WTC11 (cell line): Measurements from ENCODE around the gene ZFPL1.

Experiments used
- CREM ChIP-seq: sonication (generic); formaldehyde crosslinking; IDR thresholded peaks from 2 replicates; pipeline ENCODE4 v1.8.1; 2022; ENCODE audit warnings: mild to moderate bottlenecking, missing genetic modification reagents, moderate library complexity
- CTCF ChIP-seq: fragments of 200-600 bp; IDR thresholded peaks from 2 replicates; pipeline ENCODE4 v1.8.0; 2022; ENCODE audit warnings: antibody characterized with exemption
- E2F4 ChIP-seq: sonication (generic); formaldehyde crosslinking; IDR thresholded peaks from 2 replicates; pipeline ENCODE4 v1.8.1; 2022; ENCODE audit warnings: low read depth, mild to moderate bottlenecking, moderate library complexity, missing genetic modification reagents, borderline replicate concordance
- IRF1 ChIP-seq: sonication (generic); formaldehyde crosslinking; IDR thresholded peaks from 2 replicates; pipeline ENCODE4 v1.8.0; 2023; ENCODE audit warnings: missing genetic modification reagents
- NFYB ChIP-seq: sonication (generic); formaldehyde crosslinking; conservative IDR thresholded peaks from 2 replicates; pipeline ENCODE4 v1.8.0; 2022; ENCODE audit warnings: low read depth, missing genetic modification reagents
- PRRX2 ChIP-seq: fragments of 250-450 bp; sonication (Bioruptor Pico); IDR thresholded peaks from 2 replicates; pipeline ENCODE4 v1.8.0; 2021; ENCODE audit warnings: mild to moderate bottlenecking
- SMAD4 ChIP-seq: sonication (generic); formaldehyde crosslinking; IDR thresholded peaks from 2 replicates; pipeline ENCODE4 v1.8.0; 2022; ENCODE audit warnings: mild to moderate bottlenecking, missing genetic modification reagents
- TCF7 ChIP-seq: sonication (generic); formaldehyde crosslinking; IDR thresholded peaks from 2 replicates; pipeline ENCODE4 v1.8.0; 2022; ENCODE audit warnings: mild to moderate bottlenecking, low read depth, missing genetic modification reagents, moderate library complexity
- USF2 ChIP-seq: sonication (generic); formaldehyde crosslinking; IDR thresholded peaks from 2 replicates; pipeline ENCODE4 v1.8.1; 2023; ENCODE audit warnings: mild to moderate bottlenecking, missing genetic modification reagents, moderate library complexity
- ZNF671 ChIP-seq: fragments of 250-450 bp; sonication (Bioruptor Pico); IDR thresholded peaks from 2 replicates; pipeline ENCODE4 v1.8.0; 2021; ENCODE audit warnings: mild to moderate bottlenecking
- TF ChIP-seq, protein P1 (sequence below): sonication (generic); formaldehyde crosslinking; IDR thresholded peaks from 2 replicates; pipeline ENCODE4 v1.8.0; 2022; ENCODE audit warnings: mild to moderate bottlenecking, missing genetic modification reagents
- TF ChIP-seq, protein P2 (sequence below): fragments of 250-450 bp; sonication (Bioruptor Pico); IDR thresholded peaks from 2 replicates; pipeline ENCODE4 v1.9.0; 2021; ENCODE audit warnings: mild to moderate bottlenecking

DNA sequence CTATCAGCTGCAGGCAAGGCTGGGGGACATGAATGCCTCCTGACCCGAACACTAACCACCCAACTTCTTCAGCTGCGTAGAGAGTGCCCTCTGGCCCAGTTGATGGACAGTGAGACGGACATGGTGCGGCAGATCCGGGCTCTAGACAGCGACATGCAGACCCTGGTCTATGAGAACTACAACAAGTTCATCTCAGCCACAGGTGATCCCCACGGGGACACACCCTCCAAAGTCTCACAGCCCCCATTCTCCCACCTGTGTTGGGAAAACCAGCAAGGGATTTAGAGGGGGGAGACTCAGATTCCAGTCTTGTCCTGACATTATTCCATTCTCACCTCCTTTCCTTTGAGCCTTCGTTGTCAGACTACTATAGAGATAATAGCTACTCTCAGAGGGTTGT, 12.9 kb downstream of the ZFPL1 start:
- no peak for TF ChIP-seq ZNF671 (CRISPR knock-in tag)
- no peak for TF ChIP-seq CTCF
- no peak for TF ChIP-seq IRF1 (CRISPR knock-in tag)
- TF ChIP-seq USF2 (CRISPR knock-in tag): no peak
- TF ChIP-seq PRRX2 (CRISPR knock-in tag): no peak
- no peak for TF ChIP-seq NFYB (CRISPR knock-in tag)
- TF ChIP-seq SMAD4 (CRISPR knock-in tag): no peak
- TF ChIP-seq CREM (CRISPR knock-in tag): no peak
- TF ChIP-seq E2F4 (CRISPR knock-in tag): no peak
- TF ChIP-seq TCF7 (CRISPR knock-in tag): no peak
- TF ChIP-seq, protein P1, sequence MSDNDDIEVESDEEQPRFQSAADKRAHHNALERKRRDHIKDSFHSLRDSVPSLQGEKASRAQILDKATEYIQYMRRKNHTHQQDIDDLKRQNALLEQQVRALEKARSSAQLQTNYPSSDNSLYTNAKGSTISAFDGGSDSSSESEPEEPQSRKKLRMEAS (CRISPR knock-in tag): no peak
- TF ChIP-seq, protein P2, sequence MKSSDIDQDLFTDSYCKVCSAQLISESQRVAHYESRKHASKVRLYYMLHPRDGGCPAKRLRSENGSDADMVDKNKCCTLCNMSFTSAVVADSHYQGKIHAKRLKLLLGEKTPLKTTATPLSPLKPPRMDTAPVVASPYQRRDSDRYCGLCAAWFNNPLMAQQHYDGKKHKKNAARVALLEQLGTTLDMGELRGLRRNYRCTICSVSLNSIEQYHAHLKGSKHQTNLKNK: no peak
